HG03558 (cell line): ENCODE data around the gene CLPX.
"Not testable (repeated sequence)": the region's sequence is repeated elsewhere in the genome, so short reads cannot be mapped to it uniquely, and the experiment has no call there.

ENCODE experiments used
- ATAC-seq: cut with Tn5 transposase; IDR thresholded peaks from one replicate; pipeline ENCODE4 v1.9.1; 2021; ENCODE audit warnings: moderate number of reproducible peaks; ENCODE audit not compliant: unreplicated experiment; ENCODE audit errors: extremely low read depth

CLPX gene

DNA sequence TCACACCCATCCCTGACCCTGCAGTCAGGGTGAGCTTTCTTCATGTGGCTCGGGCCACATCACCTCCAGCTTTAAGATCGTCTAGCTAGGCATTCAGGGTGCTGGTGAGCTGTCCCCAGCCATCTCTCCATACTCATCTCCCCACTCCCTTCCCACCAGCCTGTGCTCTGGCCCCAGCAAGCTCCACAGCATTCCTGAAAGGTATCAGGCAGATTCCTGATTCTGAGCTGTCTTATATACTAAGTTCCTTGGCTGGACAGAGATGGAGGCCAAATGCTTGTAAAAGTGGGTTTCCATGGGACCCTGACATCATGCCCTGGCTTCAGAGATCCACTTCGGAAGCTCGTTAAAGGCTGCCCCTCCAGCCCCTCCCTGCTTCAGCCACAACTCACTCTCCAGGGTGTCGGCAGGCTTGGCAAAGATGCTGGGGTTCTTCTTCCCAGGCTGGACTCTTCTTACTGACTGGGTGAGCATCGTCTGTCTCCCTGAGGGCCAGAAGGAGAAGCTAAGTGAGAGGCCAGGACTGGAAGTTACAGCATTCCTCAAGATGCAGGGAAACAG is 22.2 kb upstream of the CLPX start:
- ATAC-seq = no peak

DNA sequence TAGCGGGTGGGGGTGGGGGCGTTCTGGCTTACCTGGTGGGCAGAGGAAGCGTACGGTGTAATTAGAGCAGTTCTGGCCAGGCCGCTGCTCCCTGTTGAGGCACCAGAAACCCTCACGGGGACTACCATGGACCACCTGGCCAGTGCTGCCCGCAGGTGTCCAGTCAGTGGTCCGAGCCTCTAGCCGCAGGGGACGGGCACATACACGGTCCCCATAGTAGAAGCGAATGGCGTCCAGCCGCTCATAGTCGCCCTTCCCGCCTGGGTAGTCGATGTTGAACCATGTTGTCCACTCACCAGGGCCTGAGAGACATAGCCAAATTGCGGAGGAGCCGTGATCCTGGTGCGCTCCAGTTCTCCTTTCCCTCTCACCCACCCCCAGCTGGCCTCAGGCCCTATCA is 21.6 kb upstream of the CLPX start:
- no peak for ATAC-seq

DNA sequence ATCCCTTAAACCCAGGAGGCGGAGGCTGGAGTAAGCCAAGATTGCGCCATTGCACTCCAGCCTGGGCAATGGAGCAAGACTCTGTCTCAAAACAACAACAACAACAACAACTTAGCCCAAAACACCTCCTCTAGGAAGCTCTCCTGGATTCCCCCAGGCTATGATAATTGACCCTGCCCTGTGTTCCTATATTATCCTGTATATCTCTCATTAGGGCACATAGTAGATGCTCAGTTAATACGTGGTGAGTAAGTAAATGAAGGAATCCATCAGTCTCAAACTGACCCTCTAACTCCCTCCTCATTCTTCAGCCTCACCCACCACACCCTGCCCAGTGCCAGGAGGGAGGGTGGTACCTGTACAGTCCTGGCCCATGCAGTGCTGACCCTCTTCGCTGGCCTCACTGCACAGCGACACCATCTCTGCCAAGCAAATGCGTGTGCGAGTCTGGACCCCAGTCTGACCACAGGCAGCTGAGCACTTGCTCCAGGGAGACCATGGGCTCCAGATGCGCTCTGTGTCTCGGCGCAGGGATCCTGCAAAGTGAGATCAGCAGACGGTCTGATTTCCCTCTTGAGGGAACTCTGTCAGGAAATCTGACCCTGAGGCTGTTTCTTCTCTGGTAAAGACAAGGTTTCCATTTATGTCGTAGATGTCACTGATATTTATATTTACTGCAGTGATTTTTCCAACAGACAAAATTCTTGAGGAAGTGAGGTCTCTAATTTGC is 20.0 kb upstream of the CLPX start:
- ATAC-seq = no peak

DNA sequence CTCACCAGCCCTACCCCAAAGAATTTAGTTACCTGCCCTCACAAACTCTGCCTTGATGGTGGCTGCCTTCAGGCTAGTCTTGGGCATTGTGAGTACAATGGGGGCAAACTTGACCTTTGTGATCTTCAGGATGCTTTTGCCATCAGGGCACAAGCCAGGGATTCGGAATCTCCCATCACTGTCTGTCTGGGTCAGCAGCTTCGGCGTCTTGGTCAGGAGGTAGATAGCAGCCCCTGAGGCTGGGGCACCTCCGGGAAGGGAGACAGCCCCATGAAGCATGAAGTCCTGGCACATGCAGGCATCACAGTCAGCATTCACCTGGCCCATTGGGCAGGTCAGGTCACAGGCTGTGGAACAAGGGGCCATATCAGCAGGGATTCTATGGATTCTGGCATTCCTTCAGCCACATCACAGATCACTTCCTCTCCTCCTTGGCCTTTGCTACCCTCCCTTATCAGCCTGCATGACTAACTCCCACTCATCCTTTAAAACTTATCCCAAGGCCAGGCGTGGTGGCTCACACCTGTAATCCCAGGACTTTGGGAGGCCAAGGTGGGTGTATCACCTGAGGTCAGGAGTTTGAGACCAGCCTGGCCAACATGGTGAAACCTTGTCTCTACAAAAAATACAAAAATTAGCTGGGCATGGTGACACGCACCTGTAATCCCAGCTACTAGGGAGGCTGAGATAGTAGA is 19.2 kb upstream of the CLPX start:
- ATAC-seq = no peak

DNA sequence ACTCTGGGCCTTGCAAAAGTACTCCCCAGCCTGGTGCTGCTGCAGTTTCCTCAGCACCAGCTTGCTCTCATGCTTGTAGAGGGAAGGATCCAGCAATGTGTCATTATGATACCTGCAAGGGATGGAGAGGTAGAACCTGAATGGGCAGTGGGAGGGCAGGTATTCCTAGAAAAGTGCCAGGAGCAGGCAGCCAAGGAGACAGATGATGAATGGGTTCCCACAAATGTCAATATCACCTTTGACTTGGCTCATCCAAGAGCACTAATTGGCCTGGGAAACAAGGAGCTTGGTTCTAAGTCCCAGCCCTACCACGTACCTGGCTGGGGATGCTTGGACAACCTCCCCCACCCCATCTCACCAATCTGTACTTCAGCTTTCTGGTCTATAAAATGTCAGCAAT is 16.8 kb upstream of the CLPX start:
- ATAC-seq = no peak

DNA sequence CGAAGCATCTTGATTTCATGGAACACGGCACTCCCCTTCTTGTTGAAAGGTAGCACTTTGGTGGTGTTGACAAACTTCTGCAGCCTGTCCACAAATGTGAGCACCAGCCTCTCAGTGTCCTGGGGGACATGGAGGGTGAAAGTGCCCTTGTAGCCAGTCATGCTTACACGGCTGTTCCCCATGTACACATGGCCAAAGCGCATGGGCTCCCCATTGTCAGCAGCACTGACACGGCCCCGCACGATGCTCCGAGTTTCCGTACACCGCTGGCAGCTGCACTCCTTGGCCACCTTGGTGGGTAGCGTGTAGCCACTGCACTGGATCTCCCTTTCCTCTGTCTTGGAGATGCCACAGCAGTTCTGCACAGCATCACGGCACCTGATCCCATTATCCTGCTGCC is 13.4 kb upstream of the CLPX start:
- ATAC-seq = no peak

DNA sequence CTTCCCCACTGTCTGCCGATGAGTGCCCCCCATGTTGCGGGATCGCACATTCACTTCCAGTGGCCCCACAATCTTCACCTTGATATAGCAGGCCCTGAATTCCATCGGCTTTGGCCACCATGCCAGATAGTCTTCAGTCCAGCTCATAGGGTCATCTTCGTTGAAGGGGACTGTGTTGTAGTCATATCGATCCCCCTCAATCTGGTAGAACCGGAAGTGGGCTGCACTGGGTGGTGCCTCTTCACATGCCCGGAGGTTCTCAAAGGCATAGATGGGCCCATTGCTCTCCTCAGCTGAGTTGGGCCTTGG is 12.1 kb upstream of the CLPX start:
- ATAC-seq = no peak

DNA sequence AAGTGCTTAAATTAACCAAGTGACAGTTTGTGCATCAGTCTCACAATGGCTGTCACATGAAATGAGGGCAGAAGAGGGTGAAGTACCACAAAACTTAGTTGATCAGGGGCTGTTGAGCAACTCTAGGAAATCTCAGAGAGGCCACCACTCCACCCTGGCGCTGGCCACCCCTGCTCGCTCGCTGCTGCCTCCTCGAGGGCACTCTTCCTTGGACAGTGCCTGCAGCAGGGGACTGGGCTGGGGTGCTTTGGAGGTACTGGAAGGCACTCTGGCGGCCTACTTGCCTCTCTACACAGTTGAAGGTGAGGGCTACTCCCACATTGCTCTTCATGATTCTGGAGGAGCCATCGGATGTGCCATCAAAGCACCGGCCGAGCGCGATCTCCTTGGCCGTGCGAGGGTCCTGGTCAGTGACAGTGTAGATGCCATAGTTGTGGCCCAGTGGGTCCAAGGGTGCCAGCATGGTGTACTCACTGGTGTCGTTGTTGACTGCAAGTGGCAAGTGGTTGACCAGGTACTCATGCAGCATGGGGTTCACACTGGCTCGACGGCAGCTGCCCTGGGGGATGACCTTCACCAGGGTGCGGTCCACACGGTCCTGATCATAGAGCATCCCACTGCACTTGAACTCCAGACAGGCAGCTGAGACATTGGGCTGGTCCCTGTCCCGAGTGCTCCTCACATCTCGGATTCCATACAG is 11.6 kb upstream of the CLPX start:
- no peak for ATAC-seq

DNA sequence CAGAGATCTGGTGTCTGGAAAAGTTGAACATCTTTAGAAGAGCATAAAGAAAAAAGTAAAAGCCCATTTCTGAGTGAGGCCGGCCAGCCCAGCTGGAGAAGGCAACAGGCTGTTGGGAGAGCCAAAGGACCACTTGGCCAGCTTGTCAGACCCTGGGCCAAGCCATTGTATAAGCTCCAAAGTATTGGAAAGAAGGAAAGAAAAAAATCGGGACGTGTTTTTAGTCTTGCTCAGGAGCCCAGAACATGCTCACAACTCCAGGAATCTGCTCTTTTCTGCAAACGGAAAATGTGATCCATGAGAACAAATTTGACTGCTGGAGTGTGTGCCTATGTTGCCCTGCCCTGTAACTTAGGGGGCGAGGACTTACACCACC is 10.4 kb upstream of the CLPX start:
- no peak for ATAC-seq

DNA sequence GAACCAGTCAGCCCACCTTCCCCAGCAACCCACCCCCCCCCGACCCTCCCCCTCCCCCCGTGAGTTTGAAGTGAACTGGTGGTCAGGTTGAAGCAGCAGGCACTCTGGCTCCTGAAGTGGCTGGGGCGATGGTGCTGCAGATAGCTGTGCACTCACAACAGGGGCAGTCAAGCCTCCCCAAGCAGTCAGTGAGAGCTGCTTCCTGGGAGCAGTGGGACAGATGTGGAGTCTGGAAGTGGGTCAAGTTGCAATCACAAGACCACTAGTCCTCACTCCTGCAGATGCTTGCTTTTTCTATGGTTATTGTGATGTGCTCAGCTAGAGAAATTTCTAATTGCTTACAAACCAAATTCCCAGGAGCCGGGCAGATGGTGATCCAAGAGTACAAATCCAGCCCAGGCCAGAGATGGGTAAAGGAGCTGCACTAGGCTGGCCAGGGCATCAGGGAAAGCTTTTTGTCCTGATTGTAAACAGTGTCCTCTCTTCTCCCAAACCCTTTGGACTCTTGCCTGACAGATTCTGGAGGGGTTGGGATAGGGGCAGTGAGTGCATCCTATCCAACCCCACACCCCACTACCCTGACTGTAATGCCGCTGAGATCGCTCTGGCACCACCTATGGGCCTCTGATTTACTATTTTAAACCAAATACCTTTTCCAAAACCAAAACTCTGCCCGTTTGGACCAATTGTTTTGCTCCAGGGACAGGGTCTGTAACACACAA is 9.8 kb upstream of the CLPX start:
- ATAC-seq = no peak

DNA sequence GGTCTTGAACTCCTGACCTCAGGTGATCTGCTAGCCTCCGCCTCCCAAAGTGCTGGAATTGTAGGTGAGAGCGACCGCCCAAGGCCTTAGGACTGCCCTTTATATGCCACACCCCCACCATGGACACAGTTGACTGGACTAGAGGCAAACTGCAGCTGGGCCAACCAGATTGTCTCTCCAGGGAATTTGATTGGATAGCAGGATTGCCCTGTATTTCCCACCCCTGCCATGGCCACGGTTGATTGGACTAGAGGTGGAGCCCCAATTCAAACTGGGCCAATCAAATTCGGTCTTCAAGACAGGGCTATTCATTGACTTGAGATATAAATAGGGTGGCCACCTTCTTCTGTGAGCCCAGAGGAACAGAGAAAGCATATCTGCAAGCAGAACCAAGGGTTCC is 6.9 kb upstream of the CLPX start:
- no peak for ATAC-seq

DNA sequence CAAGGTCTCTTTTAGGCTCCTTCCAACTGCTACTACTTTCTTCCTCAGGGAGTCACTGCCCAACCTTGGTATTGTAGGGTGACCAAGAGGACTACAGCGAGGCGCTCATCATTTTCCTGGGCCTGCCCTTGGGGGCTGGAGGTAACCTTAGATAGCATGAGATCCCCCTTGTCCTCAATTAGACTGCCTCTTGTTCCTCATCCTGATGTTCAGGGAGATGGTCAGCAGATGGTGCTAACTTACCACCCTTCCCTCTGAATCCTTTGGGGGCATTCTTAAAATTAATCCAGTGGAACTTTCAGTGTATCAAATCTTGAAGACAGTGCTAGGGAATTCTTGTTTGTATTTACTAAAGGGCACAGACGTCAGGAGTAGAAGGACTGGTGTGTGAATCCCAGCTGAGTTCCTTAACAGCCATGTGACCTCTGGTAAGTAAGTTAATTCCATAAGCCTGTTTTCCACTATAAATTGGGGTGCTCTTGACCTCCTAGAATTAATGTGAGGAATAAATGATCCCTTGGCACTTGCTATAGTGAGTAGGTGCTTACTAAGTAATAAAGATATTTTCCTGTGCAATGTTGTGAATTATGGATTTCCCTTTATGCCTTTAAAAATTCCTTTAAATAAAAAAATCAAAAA is 4.1 kb upstream of the CLPX start:
- no peak for ATAC-seq

DNA sequence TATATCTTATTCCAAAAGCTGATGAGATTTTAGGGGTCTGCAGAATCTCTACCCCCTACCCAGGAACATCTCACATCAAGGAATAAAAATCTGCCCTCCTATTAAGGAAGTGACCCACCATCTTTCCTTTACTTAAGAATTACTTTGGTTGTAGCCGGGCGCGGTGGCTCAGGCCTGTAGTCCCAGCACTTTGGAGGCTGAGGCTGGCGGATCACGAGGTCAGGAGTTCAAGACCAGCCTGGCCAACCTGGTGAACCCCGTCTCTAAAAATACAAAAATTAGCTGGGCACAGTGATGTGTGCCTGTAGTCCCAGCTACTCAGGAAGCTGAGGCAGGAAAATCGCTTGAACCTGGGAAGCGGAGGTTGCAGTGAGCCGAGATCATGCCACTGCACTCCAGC is 3.3 kb upstream of the CLPX start:
- not testable (repeated sequence) for ATAC-seq

DNA sequence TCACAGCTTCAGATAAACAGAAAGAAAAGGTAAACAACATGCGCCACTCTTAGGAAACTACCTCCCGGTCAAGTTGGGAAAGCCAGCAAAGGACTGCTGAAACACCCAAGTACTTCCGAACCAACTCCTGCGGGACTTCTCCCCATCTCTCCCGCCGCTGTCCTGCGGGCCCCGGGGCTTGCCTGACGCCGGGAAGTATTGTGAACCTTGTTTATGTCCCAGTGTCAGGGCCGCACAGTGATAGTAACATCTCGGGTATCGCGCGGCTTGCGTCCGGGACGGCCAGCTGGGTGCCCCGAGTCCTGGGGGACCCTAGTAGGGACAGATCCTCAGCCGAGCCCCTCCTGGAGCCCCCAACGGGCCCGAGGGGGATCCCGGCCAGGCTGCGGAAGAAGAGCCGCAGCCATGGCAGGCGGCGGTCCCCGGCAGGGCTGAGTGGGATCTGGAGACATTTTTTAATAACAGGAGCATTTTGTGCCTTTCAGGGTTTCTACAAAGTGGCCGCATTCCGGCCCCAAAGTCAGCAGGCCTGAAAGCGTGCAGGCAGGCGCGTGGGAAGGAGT is 756 bp downstream of the CLPX start:
- no peak for ATAC-seq

DNA sequence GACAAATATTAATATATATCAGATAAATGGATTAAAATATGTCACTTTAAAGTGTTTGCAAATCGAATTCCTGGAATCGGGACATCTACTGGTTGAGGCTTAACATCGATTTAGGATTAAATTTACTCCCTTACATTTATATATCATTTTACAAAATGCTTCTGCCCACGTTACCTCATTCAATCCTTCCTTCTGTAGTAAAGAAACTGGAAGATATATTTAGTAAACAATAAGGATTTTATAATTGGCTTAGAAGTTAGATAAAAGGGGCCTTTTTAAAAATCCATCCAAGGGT is 1.3 kb downstream of the CLPX start:
- no peak for ATAC-seq

DNA sequence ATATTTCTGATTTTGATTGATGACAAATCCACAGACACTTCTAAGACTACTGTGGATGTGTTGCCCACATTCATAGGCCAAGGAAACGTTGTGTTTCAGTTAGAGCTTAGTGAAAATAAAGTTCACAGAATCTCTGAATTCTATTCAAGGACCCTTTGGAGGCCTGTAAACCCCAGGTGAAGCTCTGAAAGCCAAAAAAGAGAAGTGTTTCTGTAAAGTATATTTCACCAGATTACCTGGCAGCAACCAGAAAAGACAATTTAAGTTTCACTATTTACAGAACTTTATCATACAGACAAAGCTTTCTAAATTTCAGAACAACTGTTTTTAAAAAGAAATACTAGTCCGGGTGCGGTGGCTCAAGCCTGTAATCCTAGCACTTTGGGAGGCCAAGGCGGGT is 2.6 kb downstream of the CLPX start:
- no peak for ATAC-seq

DNA sequence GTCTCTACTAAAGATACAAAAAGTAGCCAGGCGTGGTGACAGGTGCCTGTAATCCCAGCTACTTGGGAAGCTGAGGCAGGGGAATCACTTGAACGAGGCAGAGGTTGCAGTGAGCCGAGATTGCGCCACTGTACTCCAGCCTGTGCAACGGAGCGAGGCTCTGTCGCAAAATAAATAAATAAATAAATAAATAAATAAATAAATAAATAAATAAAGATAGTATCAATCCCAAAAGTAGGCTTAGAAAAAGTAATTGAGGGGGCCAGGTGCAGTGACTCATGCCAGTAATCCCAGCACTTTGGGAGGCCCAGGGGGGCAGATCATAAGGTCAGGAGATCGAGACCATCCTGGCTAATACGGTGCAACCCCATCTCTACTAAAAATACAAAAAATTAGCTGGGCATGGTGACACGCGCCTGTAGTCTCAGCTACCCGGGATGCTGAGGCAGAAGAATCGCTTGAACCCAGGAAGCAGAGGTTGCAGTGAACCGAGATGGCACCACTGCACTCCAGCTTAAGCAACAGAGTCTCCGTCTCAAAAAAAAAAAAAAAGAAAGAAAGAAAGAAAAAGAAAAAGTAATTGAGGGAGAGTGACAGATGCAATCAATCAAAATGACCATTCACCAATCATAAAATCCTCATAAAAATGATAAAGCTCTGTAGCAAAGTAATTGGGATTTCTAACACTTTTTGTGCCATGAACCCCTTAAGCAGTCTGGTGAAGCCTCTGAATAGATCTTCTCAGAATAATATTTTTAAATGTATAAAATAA is 3.4 kb downstream of the CLPX start:
- not testable (repeated sequence) for ATAC-seq

DNA sequence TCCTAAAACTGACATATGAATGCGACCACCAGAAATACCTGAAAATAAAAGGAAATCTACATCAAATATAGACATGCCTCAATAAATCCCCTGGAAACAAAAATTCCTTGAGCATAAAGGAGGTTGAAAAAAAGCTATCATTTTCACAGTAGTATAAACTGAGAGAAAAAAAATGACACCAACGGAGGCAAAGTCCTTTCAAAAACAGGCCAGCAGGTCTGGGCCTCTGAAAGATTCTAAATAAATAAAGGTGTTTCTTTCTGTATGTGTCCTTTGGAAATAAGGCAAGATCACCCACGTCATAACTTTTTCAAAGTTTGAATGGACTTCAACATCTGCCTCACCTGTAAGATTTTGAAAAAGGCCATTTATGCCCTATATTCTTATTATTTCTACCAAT is 5.0 kb downstream of the CLPX start:
- no peak for ATAC-seq

DNA sequence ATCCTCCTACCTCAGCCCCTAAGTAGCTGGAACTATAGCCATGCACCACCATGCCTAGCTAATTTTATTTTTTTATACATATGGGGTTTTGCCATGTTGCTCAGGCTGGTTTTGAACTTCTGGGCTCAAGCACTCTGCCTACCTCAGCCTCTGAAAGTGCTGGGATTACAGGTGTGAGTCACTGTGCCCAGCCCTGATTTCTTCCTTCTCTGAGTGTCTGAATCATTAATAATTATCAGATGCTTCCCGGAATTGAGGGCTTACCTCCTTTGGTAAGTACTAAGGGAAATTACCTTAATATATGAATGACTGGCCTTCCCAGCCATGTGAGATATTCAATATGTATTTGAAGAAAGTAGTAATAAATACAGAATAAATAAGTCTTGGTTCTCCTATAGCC is 7.2 kb downstream of the CLPX start:
- ATAC-seq = no peak

DNA sequence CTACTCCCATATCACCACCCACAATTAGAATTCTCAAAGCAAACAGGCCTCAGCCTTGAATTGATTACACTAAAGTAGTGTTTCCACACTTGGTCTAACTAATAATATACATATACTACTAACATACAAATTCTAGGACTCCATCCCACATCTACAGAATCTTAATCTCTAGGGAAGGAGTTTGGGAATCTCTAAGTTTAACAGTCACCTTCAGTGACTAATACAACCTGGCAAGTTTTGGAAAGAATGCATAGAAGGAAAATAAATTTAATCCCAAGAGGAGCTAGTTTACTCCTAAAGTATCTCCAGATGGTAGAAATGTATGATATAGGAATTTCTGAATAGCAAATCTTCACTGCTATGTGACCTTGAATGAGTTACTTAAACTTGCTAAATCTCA is 9.1 kb downstream of the CLPX start:
- no peak for ATAC-seq
